Measurements from ENCODE around the gene BMP8A. TPM values are rescaled to one million over a fixed set of nuclear protein-coding genes. Genes with fewer than 3 reads are reported as not detected.
"Not testable (repeated sequence)": the region's sequence is repeated elsewhere in the genome, so short reads cannot be mapped to it uniquely, and the experiment has no call there.

BMP8A gene
- total RNA-seq, 1 experiment from 2014 or later: not detected

GRCh38 chr1:39524591-39525365 is 33.3 kb downstream of the BMP8A start:
- TF ChIP-seq CTCF (IDR thresholded peaks at IDR 0.05; ENCODE audit: unreplicated experiment): no peak
- Mint-ChIP-seq H3K27me3 (ENCODE audit: insufficient read depth, unreplicated experiment) (no peaks in the 10 kb centered on the region), H3K9me3 (ENCODE audit: unreplicated experiment) (no peaks in the 10 kb centered on the region), H3K36me3 (ENCODE audit: insufficient read depth, unreplicated experiment) (peaks cover 29% of the 10 kb centered on the region), H3K27ac (ENCODE audit: low read depth, unreplicated experiment) (no peak overlapping the region), H3K4me3 (ENCODE audit: unreplicated experiment) (no peak overlapping the region), H3K4me1 (ENCODE audit: insufficient read depth, unreplicated experiment) (no peaks in the 10 kb centered on the region)
- ChIA-PET CTCF (interaction anchor here (0.7 kb wide), 1 partner anchor 1602 kb away, joined by 3 read pairs; no protein-coding TSS in a partner anchor), POLR2A (no interaction called here)
- BruUV-seq (replicated peaks): no TSS peak
- no peak for DNase-seq (ENCODE audit: unreplicated experiment)
- intact Hi-C loops (cut with micrococcal nuclease): loop anchor here (5.0 kb wide), 1 partner anchor 238 kb away; no protein-coding TSS in a partner anchor

- ChIA-PET POLR2A (no interaction called here), CTCF (interaction anchor here (0.6 to 1.2 kb wide), 4 partner anchors 13 to 1603 kb away, joined by 3 to 4 read pairs (median 3); no protein-coding TSS in a partner anchor)
- no peak for DNase-seq (ENCODE audit: unreplicated experiment)
- H3K4me1 Mint-ChIP-seq (ENCODE audit: insufficient read depth, unreplicated experiment): no peaks in the 10 kb centered on the region
- H3K27me3 Mint-ChIP-seq (ENCODE audit: insufficient read depth, unreplicated experiment): no peaks in the 10 kb centered on the region
- no peak overlapping the region for H3K27ac Mint-ChIP-seq (ENCODE audit: low read depth, unreplicated experiment)
- no peak for TF ChIP-seq CTCF (IDR thresholded peaks at IDR 0.05; ENCODE audit: unreplicated experiment)
- no TSS peak for BruUV-seq (replicated peaks)
- H3K9me3 Mint-ChIP-seq (ENCODE audit: unreplicated experiment): no peaks in the 10 kb centered on the region
- H3K4me3 Mint-ChIP-seq (ENCODE audit: unreplicated experiment): no peak overlapping the region
- intact Hi-C loops (cut with micrococcal nuclease): no loop called here
- peaks cover 37% of the 10 kb centered on the region for H3K36me3 Mint-ChIP-seq (ENCODE audit: insufficient read depth, unreplicated experiment)
Observed at GRCh38 chr1:39525366-39526165, 34.1 kb downstream of the BMP8A start.

GRCh38 chr1:39526466-39527189 is 35.2 kb downstream of the BMP8A start:
- Mint-ChIP-seq H3K9me3 (ENCODE audit: unreplicated experiment) (no peaks in the 10 kb centered on the region), H3K27me3 (ENCODE audit: insufficient read depth, unreplicated experiment) (no peaks in the 10 kb centered on the region), H3K27ac (ENCODE audit: low read depth, unreplicated experiment) (no peak overlapping the region), H3K4me3 (ENCODE audit: unreplicated experiment) (no peak overlapping the region), H3K4me1 (ENCODE audit: insufficient read depth, unreplicated experiment) (no peaks in the 10 kb centered on the region), H3K36me3 (ENCODE audit: insufficient read depth, unreplicated experiment) (peaks cover 44% of the 10 kb centered on the region)
- BruUV-seq (replicated peaks): no TSS peak
- no peak for DNase-seq (ENCODE audit: unreplicated experiment)
- POLR2A ChIA-PET: no interaction called here
- TF ChIP-seq CTCF (IDR thresholded peaks at IDR 0.05; ENCODE audit: unreplicated experiment): no peak
- CTCF ChIA-PET: interaction anchor here (0.6 to 1.2 kb wide), 3 partner anchors 12 to 924 kb away, joined by 3 to 4 read pairs (median 3); no protein-coding TSS in a partner anchor
- intact Hi-C loops (cut with micrococcal nuclease): no loop called here

- H3K4me1 Mint-ChIP-seq (ENCODE audit: insufficient read depth, unreplicated experiment); H3K27ac Mint-ChIP-seq (ENCODE audit: low read depth, unreplicated experiment); H3K9me3 Mint-ChIP-seq (ENCODE audit: unreplicated experiment); DNase-seq (ENCODE audit: unreplicated experiment); intact Hi-C loops (cut with micrococcal nuclease); H3K27me3 Mint-ChIP-seq (ENCODE audit: insufficient read depth, unreplicated experiment); BruUV-seq (replicated peaks); H3K4me3 Mint-ChIP-seq (ENCODE audit: unreplicated experiment); POLR2A ChIA-PET: not testable (repeated sequence)
- CTCF ChIA-PET: interaction anchor here (0.6 kb wide), 1 partner anchor 925 kb away, joined by 3 read pairs; no protein-coding TSS in a partner anchor
- peaks cover 49% of the 10 kb centered on the region for H3K36me3 Mint-ChIP-seq (ENCODE audit: insufficient read depth, unreplicated experiment)
Observed at GRCh38 chr1:39527190-39527579, 35.7 kb downstream of the BMP8A start.
